IMR-90 (cell line): ENCODE data around the gene ATP10A.

Experiments
- BHLHE40 ChIP-seq: fragments of 150-350 bp; IDR thresholded peaks from 2 replicates; pipeline ENCODE4 v1.6.1; 2016; ENCODE audit warnings: mild to moderate bottlenecking, low read depth, low read length
- CEBPB ChIP-seq: IDR thresholded peaks from 2 replicates; pipeline ENCODE4 v1.6.1; 2012; ENCODE audit warnings: low read depth, low read length, improper control_type of control experiment
- CHD1 ChIP-seq: IDR thresholded peaks from 2 replicates; pipeline ENCODE4 v1.6.1; 2012; ENCODE audit warnings: low read depth, low read length, improper control_type of control experiment
- FOS ChIP-seq: fragments of 150-350 bp; IDR thresholded peaks from 2 replicates; pipeline ENCODE4 v1.6.1; 2016; ENCODE audit warnings: low read depth, low read length
- MAFK ChIP-seq: IDR thresholded peaks from 2 replicates; pipeline ENCODE4 v1.6.1; 2012; ENCODE audit warnings: low read depth, low read length, improper control_type of control experiment
- MAZ ChIP-seq: IDR thresholded peaks from 2 replicates; pipeline ENCODE4 v1.6.1; 2012; ENCODE audit warnings: low read depth, mild to moderate bottlenecking, low read length, improper control_type of control experiment, moderate library complexity, borderline replicate concordance
- MXI1 ChIP-seq: IDR thresholded peaks from 2 replicates; pipeline ENCODE4 v1.6.1; 2012; ENCODE audit warnings: low read depth, mild to moderate bottlenecking, low read length, moderate library complexity, borderline replicate concordance
- POLR2A ChIP-seq: IDR thresholded peaks from 2 replicates; pipeline ENCODE4 v1.6.1; 2012; ENCODE audit warnings: mild to moderate bottlenecking, low read depth, low read length
- RAD21 ChIP-seq: IDR thresholded peaks from 2 replicates; pipeline ENCODE4 v1.6.1; 2012; ENCODE audit warnings: low read length, improper control_type of control experiment
- RFX5 ChIP-seq: IDR thresholded peaks from 2 replicates; pipeline ENCODE4 v1.8.0; 2012; ENCODE audit warnings: low read depth, mild to moderate bottlenecking, low read length, moderate library complexity
- SMC3 ChIP-seq: fragments of 150-350 bp; IDR thresholded peaks from 2 replicates; pipeline ENCODE4 v1.6.1; 2016; ENCODE audit warnings: low read depth, mild to moderate bottlenecking, antibody characterized with exemption, low read length, moderate library complexity
- TF ChIP-seq, protein P1 (sequence below): conservative IDR thresholded peaks from 2 replicates; pipeline ENCODE4 v1.5.1; 2012; ENCODE audit warnings: mild to moderate bottlenecking, low read depth, low read length, improper control_type of control experiment
- TF ChIP-seq, protein P2 (sequence below): fragments of 150-350 bp; IDR thresholded peaks from 2 replicates; pipeline ENCODE4 v1.6.1; 2017; ENCODE audit warnings: mild to moderate bottlenecking, antibody characterized with exemption, low read length, low read depth
- TF ChIP-seq, protein P3 (sequence below): fragments of 150-350 bp; IDR thresholded peaks from 2 replicates; pipeline ENCODE4 v1.6.1; 2016; ENCODE audit warnings: low read depth, mild to moderate bottlenecking, low read length, moderate library complexity, borderline replicate concordance

DNA sequence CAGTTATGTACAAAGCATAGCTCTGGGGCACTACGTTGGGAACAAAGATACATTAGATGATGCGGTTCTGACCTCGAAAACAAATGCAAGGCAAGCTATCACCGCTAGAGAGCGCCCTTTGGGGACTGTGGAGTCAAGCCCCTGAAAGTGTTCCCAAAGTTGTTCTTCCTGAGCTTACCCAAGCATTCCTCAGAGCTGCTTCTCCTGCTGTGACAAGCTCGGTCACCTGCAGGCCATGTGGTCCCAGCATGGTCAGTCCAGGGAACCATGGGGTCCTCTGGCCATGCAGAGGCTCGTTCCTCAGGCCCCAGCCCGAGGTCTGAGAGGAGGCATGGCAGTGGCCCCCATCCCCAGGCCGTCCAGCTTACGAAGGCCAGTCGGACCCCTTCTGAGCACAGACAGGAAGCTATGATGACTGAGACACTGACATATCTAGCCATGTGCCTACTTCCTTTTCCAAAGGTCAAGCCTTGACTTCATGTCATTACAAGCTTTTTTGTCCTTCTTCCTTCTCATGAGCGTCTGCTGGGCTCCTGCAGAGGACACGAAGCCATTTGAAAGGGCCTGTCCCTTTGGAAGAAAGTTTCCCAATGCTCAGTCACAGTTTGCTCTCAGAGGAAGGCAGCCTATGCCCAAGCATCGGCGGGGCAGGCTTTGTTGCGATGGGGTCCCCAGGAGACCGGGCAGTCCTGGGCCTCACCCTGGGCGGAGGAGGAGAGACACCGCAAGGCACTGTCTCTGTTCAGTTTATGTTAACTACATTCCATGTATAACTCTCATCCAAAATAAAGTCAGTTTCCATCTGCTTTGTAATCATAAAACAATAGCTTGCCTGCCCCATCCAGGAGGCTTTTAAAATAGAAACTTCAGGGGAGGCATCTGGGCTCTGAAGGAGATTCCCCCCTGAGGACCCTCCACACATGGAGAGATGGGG lies 79.3 kb downstream of the ATP10A start:
- TF ChIP-seq, protein P1, sequence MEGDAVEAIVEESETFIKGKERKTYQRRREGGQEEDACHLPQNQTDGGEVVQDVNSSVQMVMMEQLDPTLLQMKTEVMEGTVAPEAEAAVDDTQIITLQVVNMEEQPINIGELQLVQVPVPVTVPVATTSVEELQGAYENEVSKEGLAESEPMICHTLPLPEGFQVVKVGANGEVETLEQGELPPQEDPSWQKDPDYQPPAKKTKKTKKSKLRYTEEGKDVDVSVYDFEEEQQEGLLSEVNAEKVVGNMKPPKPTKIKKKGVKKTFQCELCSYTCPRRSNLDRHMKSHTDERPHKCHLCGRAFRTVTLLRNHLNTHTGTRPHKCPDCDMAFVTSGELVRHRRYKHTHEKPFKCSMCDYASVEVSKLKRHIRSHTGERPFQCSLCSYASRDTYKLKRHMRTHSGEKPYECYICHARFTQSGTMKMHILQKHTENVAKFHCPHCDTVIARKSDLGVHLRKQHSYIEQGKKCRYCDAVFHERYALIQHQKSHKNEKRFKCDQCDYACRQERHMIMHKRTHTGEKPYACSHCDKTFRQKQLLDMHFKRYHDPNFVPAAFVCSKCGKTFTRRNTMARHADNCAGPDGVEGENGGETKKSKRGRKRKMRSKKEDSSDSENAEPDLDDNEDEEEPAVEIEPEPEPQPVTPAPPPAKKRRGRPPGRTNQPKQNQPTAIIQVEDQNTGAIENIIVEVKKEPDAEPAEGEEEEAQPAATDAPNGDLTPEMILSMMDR, result peak; percentile 42
- TF ChIP-seq POLR2A (no peak), BHLHE40 (no peak), MAZ (no peak), MXI1 (no peak), SMC3 (peak; percentile 23; the same call in 1 of the 2 replicates), RAD21 (peak; percentile 43; the same call in 1 of the 2 replicates), RFX5 (no peak), CEBPB (no peak), MAFK (no peak), FOS (no peak), CHD1 (no peak)
- TF ChIP-seq, protein P2, sequence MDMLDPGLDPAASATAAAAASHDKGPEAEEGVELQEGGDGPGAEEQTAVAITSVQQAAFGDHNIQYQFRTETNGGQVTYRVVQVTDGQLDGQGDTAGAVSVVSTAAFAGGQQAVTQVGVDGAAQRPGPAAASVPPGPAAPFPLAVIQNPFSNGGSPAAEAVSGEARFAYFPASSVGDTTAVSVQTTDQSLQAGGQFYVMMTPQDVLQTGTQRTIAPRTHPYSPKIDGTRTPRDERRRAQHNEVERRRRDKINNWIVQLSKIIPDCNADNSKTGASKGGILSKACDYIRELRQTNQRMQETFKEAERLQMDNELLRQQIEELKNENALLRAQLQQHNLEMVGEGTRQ, result no peak
- TF ChIP-seq, protein P3, sequence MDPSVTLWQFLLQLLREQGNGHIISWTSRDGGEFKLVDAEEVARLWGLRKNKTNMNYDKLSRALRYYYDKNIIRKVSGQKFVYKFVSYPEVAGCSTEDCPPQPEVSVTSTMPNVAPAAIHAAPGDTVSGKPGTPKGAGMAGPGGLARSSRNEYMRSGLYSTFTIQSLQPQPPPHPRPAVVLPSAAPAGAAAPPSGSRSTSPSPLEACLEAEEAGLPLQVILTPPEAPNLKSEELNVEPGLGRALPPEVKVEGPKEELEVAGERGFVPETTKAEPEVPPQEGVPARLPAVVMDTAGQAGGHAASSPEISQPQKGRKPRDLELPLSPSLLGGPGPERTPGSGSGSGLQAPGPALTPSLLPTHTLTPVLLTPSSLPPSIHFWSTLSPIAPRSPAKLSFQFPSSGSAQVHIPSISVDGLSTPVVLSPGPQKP, result no peak
